ENCODE measurements around the gene GLOD5.

Gene GLOD5

DNA sequence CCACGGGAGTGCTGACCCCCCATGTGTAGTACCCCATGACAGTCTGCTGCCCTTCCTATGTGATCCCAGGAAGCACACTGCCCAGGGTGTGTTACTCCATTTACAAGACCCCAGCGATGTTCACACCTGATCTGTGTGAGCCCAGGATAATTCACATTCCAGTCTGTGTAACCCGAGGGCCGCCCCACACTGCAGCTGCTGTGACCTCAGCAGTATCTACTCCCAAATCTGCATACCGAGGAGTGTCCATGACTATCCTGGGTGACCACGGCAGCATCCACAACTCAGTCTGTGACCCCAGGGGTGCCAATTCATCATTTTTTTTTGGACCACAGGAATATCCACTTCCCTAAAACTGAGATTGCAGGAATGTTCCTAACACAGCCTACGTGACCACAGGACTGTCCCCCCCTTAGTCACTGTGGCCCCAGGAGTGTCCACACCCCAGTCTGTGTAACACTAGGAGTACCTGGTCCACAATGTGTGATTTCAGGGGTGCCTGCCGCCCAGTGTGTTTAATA, 7.8 kb upstream of the GLOD5 start:
- Histone ChIP-seq H3K9ac (no peak overlapping the region), H3K36me3 (ENCODE audit: insufficient read depth) (no peaks in the 10 kb centered on the region), H4K20me1 (ENCODE audit: insufficient read depth) (no peaks in the 10 kb centered on the region), H3K27me3 (ENCODE audit: insufficient read depth, low read depth) (no peaks in the 10 kb centered on the region), H3K27ac (no peak overlapping the region), H3K4me3 (IDR thresholded peaks at IDR 0.05; ENCODE audit: insufficient read depth, low read depth, low read length) (no peak overlapping the region), H3K79me2 (ENCODE audit: insufficient read depth, low read depth) (no peaks in the 10 kb centered on the region), H2AFZ (ENCODE audit: low read depth) (no peak overlapping the region), H3K4me2 (no peak overlapping the region), H3K4me1 (ENCODE audit: low read depth, poor library complexity, severe bottlenecking) (no peaks in the 10 kb centered on the region)
- TF ChIP-seq, protein P1, sequence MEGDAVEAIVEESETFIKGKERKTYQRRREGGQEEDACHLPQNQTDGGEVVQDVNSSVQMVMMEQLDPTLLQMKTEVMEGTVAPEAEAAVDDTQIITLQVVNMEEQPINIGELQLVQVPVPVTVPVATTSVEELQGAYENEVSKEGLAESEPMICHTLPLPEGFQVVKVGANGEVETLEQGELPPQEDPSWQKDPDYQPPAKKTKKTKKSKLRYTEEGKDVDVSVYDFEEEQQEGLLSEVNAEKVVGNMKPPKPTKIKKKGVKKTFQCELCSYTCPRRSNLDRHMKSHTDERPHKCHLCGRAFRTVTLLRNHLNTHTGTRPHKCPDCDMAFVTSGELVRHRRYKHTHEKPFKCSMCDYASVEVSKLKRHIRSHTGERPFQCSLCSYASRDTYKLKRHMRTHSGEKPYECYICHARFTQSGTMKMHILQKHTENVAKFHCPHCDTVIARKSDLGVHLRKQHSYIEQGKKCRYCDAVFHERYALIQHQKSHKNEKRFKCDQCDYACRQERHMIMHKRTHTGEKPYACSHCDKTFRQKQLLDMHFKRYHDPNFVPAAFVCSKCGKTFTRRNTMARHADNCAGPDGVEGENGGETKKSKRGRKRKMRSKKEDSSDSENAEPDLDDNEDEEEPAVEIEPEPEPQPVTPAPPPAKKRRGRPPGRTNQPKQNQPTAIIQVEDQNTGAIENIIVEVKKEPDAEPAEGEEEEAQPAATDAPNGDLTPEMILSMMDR (conservative IDR thresholded peaks at IDR 0.05; ENCODE audit: low read depth, low read length): no peak

DNA sequence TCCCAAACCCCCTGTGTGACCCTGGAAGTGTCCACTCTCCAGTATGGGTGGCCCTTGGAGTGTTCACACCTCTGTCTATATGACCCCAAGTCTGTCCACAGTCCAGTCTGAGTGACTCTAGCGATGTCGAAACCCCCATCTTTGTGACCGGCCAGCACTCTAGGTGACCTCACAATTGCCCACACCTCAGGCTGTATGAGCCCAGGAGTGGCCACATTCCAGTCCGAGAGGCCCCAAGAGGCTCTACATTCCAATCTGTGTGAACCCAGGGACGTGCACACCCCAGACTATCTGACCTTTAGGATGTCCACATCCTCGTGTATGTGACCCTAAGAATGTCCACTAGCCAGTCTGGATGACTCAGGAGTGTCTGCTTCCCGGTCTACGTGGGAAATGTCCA, 7.3 kb upstream of the GLOD5 start:
- no peaks in the 10 kb centered on the region for H3K4me1 ChIP-seq (ENCODE audit: low read depth, poor library complexity, severe bottlenecking)

DNA sequence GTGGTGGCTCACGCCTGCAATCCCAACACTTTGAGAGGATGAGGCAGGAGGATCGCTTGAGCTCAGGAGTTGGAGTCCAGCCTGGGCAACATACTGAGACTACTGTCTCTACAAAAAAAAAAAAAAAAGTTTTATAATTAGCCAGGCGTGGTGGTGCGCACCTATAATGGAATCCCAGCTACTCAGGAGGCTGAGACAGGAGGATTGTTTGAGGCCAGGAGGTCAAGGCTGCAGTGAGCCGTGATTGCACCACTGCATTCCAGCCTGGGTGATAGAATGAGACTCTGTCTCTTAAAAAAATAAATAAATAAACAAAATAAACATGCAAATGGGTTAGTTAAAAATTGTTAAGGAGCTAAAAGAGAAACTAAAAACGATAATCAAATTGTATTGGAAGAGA, 7.7 kb downstream of the GLOD5 start:
- Histone ChIP-seq H3K4me2 (no peak overlapping the region), H2AFZ (ENCODE audit: low read depth) (no peak overlapping the region), H3K9ac (no peak overlapping the region), H3K36me3 (ENCODE audit: insufficient read depth) (no peaks in the 10 kb centered on the region), H3K4me1 (ENCODE audit: low read depth, poor library complexity, severe bottlenecking) (no peaks in the 10 kb centered on the region), H3K4me3 (IDR thresholded peaks at IDR 0.05; ENCODE audit: insufficient read depth, low read depth, low read length) (no peak overlapping the region), H4K20me1 (ENCODE audit: insufficient read depth) (no peaks in the 10 kb centered on the region), H3K79me2 (ENCODE audit: insufficient read depth, low read depth) (no peaks in the 10 kb centered on the region), H3K27me3 (ENCODE audit: insufficient read depth, low read depth) (no peaks in the 10 kb centered on the region), H3K27ac (no peak overlapping the region)
- TF ChIP-seq, protein P1 (conservative IDR thresholded peaks at IDR 0.05; ENCODE audit: low read depth, low read length): no peak

More for the DNA sequence above, 7.3 kb upstream of the GLOD5 start:
- H3K4me3 ChIP-seq (IDR thresholded peaks at IDR 0.05; ENCODE audit: insufficient read depth, low read depth, low read length): no peak overlapping the region
- H3K9ac ChIP-seq: no peak overlapping the region
- no peak overlapping the region for H2AFZ ChIP-seq (ENCODE audit: low read depth)
- TF ChIP-seq, protein P1 (conservative IDR thresholded peaks at IDR 0.05; ENCODE audit: low read depth, low read length): no peak
- no peaks in the 10 kb centered on the region for H4K20me1 ChIP-seq (ENCODE audit: insufficient read depth)
- no peak overlapping the region for H3K4me2 ChIP-seq
- no peaks in the 10 kb centered on the region for H3K36me3 ChIP-seq (ENCODE audit: insufficient read depth)
- H3K27ac ChIP-seq: no peak overlapping the region
- no peaks in the 10 kb centered on the region for H3K79me2 ChIP-seq (ENCODE audit: insufficient read depth, low read depth)
- no peaks in the 10 kb centered on the region for H3K27me3 ChIP-seq (ENCODE audit: insufficient read depth, low read depth)

DNA sequence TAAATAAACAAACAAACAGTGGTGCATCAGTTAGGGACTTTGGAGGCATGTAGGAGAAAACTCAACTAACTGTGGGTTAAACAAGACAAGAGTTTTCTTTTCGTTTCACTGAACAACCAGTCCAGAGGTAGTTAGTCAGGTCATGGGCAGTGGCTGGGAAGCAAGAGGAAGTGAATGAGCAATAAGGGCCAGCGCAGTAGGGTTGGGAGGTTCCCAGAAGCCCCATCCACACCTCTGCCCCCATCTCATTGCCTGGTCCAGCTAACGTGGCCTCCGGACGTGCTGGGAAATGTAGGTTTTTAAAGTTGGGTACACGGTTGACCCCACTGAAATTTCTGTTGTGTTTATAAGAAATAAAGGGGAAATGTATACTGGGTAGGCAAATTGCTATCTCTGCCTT, 8.7 kb downstream of the GLOD5 start:
- TF ChIP-seq, protein P1 (conservative IDR thresholded peaks at IDR 0.05; ENCODE audit: low read depth, low read length): no peak
- no peaks in the 10 kb centered on the region for H4K20me1 ChIP-seq (ENCODE audit: insufficient read depth)
- H3K4me3 ChIP-seq (IDR thresholded peaks at IDR 0.05; ENCODE audit: insufficient read depth, low read depth, low read length): no peak overlapping the region
- H3K27ac ChIP-seq: no peak overlapping the region
- no peaks in the 10 kb centered on the region for H3K79me2 ChIP-seq (ENCODE audit: insufficient read depth, low read depth)
- no peaks in the 10 kb centered on the region for H3K27me3 ChIP-seq (ENCODE audit: insufficient read depth, low read depth)
- H3K36me3 ChIP-seq (ENCODE audit: insufficient read depth): no peaks in the 10 kb centered on the region
- H3K4me2 ChIP-seq: no peak overlapping the region
- no peak overlapping the region for H3K9ac ChIP-seq
- H3K4me1 ChIP-seq (ENCODE audit: low read depth, poor library complexity, severe bottlenecking): no peaks in the 10 kb centered on the region
- no peak overlapping the region for H2AFZ ChIP-seq (ENCODE audit: low read depth)
